GM12892 (cell line): ENCODE data around the gene SORCS1.

Experiments used
- POLR2A ChIP-seq: IDR thresholded peaks from 2 replicates; pipeline ENCODE4 v1.6.1; 2011; ENCODE audit warnings: low read depth, low read length, control low read depth
- POLR2AphosphoS5 ChIP-seq: IDR thresholded peaks from 2 replicates; pipeline ENCODE4 v1.6.1; 2011; ENCODE audit warnings: low read depth, low read length, control low read depth
- TAF1 ChIP-seq: IDR thresholded peaks from 2 replicates; pipeline ENCODE4 v1.6.1; 2011; ENCODE audit warnings: low read depth, mild to moderate bottlenecking, control low read depth, low read length, borderline replicate concordance

GRCh38 chr10:107032700-107033401 is 131.7 kb downstream of the SORCS1 start:
- TF ChIP-seq POLR2AphosphoS5 (no peak), POLR2A (no peak), TAF1 (no peak)
